ENCODE measurements around the gene CXCL8.

DNA sequence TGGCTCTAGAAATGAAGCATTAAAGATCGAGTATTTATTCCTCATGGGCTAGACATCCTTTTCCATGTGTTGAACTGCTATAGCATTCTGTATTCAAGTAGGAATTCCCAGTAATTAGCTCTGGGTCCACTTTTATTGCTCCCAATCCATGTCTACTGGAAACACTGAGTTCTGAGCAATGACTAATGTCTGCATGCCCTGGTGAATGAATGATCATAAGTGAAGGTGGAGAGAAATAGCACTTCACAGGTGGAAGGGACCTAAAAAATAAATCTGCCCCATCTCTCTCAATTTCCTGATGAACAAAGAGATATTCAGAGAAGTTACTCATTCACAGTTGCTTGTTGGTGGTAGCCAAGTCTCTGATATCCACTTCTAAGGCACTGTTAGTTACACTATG lies 34.6 kb upstream of the CXCL8 start:
- TF ChIP-seq, protein P1, sequence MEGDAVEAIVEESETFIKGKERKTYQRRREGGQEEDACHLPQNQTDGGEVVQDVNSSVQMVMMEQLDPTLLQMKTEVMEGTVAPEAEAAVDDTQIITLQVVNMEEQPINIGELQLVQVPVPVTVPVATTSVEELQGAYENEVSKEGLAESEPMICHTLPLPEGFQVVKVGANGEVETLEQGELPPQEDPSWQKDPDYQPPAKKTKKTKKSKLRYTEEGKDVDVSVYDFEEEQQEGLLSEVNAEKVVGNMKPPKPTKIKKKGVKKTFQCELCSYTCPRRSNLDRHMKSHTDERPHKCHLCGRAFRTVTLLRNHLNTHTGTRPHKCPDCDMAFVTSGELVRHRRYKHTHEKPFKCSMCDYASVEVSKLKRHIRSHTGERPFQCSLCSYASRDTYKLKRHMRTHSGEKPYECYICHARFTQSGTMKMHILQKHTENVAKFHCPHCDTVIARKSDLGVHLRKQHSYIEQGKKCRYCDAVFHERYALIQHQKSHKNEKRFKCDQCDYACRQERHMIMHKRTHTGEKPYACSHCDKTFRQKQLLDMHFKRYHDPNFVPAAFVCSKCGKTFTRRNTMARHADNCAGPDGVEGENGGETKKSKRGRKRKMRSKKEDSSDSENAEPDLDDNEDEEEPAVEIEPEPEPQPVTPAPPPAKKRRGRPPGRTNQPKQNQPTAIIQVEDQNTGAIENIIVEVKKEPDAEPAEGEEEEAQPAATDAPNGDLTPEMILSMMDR (conservative IDR thresholded peaks at IDR 0.05; ENCODE audit: low read length) = no peak
- no peak for TF ChIP-seq EZH2phosphoT487 (IDR thresholded peaks at IDR 0.05; ENCODE audit: borderline replicate concordance)
